ENCODE data around the gene MYBPH.

The MYBPH gene

DNA sequence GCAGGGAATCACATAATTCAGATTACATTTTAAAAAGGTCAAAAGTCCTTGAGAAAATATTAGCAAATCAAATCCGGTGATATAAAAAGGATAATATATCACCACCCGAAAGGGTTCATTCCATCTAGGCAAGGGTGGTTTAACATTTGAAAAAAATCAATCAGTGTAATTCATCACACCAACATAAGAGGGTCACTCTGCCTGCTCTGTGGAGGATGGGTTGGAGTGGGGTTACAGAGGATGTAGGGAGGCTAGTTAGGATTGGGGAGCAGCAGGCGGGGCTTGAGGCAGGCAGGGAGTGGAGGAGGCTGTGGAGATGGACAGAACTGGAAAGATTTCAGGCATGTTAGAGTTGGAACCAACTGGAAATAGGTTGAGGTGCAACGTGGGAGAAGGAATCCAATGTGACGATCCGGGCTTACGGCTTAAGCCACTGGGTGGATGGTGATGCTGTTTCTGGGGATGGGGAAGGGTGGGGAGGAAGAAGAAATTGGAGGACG, 35.6 kb downstream of the MYBPH start:
- ATAC-seq: no peak
- no peak for TF ChIP-seq ZNF565 (CRISPR knock-in tag; conservative IDR thresholded peaks at IDR 0.05; ENCODE audit: low read depth)
- TF ChIP-seq, protein P1, sequence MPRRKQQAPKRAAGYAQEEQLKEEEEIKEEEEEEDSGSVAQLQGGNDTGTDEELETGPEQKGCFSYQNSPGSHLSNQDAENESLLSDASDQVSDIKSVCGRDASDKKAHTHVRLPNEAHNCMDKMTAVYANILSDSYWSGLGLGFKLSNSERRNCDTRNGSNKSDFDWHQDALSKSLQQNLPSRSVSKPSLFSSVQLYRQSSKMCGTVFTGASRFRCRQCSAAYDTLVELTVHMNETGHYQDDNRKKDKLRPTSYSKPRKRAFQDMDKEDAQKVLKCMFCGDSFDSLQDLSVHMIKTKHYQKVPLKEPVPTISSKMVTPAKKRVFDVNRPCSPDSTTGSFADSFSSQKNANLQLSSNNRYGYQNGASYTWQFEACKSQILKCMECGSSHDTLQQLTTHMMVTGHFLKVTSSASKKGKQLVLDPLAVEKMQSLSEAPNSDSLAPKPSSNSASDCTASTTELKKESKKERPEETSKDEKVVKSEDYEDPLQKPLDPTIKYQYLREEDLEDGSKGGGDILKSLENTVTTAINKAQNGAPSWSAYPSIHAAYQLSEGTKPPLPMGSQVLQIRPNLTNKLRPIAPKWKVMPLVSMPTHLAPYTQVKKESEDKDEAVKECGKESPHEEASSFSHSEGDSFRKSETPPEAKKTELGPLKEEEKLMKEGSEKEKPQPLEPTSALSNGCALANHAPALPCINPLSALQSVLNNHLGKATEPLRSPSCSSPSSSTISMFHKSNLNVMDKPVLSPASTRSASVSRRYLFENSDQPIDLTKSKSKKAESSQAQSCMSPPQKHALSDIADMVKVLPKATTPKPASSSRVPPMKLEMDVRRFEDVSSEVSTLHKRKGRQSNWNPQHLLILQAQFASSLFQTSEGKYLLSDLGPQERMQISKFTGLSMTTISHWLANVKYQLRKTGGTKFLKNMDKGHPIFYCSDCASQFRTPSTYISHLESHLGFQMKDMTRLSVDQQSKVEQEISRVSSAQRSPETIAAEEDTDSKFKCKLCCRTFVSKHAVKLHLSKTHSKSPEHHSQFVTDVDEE (CRISPR knock-in tag; IDR thresholded peaks at IDR 0.05): no peak
- TF ChIP-seq ARNTL (CRISPR knock-in tag; IDR thresholded peaks at IDR 0.05; ENCODE audit: borderline replicate concordance, low read depth): no peak
- TF ChIP-seq, protein P2, sequence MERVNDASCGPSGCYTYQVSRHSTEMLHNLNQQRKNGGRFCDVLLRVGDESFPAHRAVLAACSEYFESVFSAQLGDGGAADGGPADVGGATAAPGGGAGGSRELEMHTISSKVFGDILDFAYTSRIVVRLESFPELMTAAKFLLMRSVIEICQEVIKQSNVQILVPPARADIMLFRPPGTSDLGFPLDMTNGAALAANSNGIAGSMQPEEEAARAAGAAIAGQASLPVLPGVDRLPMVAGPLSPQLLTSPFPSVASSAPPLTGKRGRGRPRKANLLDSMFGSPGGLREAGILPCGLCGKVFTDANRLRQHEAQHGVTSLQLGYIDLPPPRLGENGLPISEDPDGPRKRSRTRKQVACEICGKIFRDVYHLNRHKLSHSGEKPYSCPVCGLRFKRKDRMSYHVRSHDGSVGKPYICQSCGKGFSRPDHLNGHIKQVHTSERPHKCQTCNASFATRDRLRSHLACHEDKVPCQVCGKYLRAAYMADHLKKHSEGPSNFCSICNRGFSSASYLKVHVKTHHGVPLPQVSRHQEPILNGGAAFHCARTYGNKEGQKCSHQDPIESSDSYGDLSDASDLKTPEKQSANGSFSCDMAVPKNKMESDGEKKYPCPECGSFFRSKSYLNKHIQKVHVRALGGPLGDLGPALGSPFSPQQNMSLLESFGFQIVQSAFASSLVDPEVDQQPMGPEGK (CRISPR knock-in tag; IDR thresholded peaks at IDR 0.05; ENCODE audit: borderline replicate concordance): no peak
- no peak for TF ChIP-seq ZNF8 (CRISPR knock-in tag; IDR thresholded peaks at IDR 0.05)

DNA sequence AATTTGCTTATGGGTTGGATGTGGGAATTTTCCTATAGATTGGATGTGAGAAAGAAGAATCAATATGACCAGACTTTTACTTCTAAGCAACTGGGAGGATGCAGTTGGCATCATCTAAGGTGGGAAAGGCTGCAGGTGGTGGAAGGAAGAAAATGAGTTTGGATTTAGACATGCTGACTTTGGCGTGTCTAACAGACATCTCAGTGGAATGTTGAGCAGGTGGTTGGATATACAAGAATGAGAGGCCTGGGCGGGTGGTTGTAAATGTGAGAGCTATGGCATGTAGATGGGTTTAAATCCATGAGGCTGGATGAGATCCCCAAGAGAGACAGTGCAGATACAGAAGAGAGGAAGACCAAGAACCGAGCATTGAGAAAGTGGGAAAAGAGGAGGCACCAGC, 37.6 kb downstream of the MYBPH start:
- no peak for ATAC-seq
- no peak for TF ChIP-seq TCF4 (CRISPR knock-in tag; IDR thresholded peaks at IDR 0.05; ENCODE audit: borderline replicate concordance)
- TF ChIP-seq, protein P3, sequence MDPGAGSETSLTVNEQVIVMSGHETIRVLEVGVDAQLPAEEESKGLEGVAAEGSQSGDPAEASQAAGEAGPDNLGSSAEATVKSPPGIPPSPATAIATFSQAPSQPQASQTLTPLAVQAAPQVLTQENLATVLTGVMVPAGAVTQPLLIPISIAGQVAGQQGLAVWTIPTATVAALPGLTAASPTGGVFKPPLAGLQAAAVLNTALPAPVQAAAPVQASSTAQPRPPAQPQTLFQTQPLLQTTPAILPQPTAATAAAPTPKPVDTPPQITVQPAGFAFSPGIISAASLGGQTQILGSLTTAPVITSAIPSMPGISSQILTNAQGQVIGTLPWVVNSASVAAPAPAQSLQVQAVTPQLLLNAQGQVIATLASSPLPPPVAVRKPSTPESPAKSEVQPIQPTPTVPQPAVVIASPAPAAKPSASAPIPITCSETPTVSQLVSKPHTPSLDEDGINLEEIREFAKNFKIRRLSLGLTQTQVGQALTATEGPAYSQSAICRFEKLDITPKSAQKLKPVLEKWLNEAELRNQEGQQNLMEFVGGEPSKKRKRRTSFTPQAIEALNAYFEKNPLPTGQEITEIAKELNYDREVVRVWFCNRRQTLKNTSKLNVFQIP (CRISPR knock-in tag; IDR thresholded peaks at IDR 0.05; ENCODE audit: borderline replicate concordance, low read depth): no peak
- no peak for TF ChIP-seq ISL1 (CRISPR knock-in tag; IDR thresholded peaks at IDR 0.05)
- TF ChIP-seq, protein P4, sequence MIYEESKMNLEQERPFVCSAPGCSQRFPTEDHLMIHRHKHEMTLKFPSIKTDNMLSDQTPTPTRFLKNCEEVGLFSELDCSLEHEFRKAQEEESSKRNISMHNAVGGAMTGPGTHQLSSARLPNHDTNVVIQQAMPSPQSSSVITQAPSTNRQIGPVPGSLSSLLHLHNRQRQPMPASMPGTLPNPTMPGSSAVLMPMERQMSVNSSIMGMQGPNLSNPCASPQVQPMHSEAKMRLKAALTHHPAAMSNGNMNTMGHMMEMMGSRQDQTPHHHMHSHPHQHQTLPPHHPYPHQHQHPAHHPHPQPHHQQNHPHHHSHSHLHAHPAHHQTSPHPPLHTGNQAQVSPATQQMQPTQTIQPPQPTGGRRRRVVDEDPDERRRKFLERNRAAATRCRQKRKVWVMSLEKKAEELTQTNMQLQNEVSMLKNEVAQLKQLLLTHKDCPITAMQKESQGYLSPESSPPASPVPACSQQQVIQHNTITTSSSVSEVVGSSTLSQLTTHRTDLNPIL (CRISPR knock-in tag; IDR thresholded peaks at IDR 0.05; ENCODE audit: low read depth): no peak

DNA sequence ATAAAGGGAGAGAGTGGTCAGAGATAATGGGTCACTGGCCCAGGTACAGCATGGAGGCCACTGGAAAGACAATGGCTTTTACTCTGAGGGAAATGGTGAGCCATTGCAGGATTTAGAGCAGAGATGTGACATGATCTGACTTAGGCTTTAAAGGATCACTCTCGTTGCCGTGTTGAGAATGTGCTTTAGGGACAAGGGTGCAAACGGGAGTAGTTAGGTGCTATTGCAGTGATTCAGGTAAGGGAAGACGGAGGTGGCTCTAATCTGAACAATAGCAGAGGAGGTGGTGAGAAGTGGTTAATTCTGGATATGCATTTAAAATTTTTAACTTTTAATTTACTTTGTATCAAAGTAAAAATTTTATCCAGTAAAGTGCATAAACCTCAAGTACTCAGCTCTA, 38.3 kb downstream of the MYBPH start:
- TF ChIP-seq RARB (CRISPR knock-in tag; IDR thresholded peaks at IDR 0.05): no peak
- ATAC-seq: no peak

DNA sequence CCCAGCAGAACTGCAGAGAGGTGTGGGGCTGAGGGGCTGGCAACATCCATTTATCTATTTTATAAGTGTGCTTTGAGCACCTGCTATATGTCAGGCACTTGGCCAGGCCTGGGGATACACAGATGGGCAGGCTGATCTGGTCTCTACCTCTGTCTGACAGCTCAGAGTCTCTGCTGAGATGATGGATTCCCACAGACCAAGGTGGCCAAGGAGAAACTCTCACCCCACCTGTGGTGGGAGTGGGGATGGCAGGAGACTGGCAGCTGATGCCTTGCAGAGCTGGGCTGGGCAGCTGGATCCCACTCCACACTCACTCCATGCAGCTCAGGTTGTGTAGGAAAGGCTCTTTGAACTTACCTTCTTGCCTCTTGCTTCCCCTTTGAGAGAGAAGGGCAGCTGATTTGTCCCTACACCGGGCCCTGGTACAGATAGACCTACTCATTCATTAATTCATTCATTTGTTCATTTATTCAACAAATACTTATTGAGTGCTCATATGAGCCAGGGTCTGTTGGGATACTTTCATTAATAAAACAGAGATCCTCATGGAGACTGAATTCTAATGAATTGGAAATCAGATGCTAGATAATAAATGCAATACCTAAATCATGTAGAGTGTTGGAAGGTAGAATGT, 39.1 kb downstream of the MYBPH start:
- peak; percentile 69; the same call in 2 of the 3 replicates for ATAC-seq
- TF ChIP-seq, protein P4 (CRISPR knock-in tag; IDR thresholded peaks at IDR 0.05; ENCODE audit: low read depth): no peak
- TF ChIP-seq ZNF565 (CRISPR knock-in tag; conservative IDR thresholded peaks at IDR 0.05; ENCODE audit: low read depth): no peak
- TF ChIP-seq PPARA (CRISPR knock-in tag; IDR thresholded peaks at IDR 0.05; ENCODE audit: borderline replicate concordance): no peak
- no peak for TF ChIP-seq SNAI2 (CRISPR knock-in tag; IDR thresholded peaks at IDR 0.05)
- no peak for TF ChIP-seq TCF4 (CRISPR knock-in tag; IDR thresholded peaks at IDR 0.05; ENCODE audit: borderline replicate concordance)
- no peak for TF ChIP-seq ISL1 (CRISPR knock-in tag; IDR thresholded peaks at IDR 0.05)
- TF ChIP-seq, protein P3 (CRISPR knock-in tag; IDR thresholded peaks at IDR 0.05; ENCODE audit: borderline replicate concordance, low read depth): no peak
- TF ChIP-seq, protein P2 (CRISPR knock-in tag; IDR thresholded peaks at IDR 0.05; ENCODE audit: borderline replicate concordance): no peak
- no peak for TF ChIP-seq RARB (CRISPR knock-in tag; IDR thresholded peaks at IDR 0.05)
